ENCODE results near the gene TPPP2.

DNA sequence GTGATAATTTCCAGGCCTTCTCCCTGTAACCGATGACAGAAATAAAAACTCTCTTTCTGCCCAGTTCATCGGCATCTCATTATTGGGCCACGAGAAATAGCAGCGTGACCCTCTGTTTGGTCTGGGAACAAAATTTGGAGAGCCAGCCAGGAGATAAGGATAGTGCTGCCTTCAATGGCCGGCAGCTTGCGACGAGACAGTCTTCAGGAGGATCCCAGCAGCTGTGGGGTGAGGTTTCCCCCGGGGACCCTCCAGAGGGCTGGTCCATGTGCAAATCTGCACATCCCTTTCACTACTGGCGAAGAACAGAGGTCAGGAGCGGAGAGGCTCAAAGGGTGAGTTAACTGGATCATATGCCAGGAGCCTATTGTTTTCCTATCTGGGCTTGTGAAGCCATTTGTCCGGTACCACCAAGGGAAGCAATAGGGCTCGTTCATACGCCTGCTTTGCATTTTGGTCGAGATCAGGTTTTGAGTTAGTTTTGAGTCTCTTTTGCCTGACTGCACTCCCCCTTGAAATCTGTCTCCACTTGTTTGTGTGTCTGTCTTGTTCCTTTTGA, 26.1 kb upstream of the TPPP2 start:
- TF ChIP-seq POLR2AphosphoS5 (IDR thresholded peaks at IDR 0.05) = no peak
- no peak for TF ChIP-seq EP300 (IDR thresholded peaks at IDR 0.05)
